HCEC 1CT (cell line): ENCODE results near the gene TMSB4X.
"Not testable (repeated sequence)": the region's sequence is repeated elsewhere in the genome, so short reads cannot be mapped to it uniquely, and the experiment has no call there.

Experiments
- DNase-seq: peaks from one replicate; pipeline ENCODE4 v3.0.0-alpha.2; 2017

Gene TMSB4X

GRCh38 chrX:12997906-12998687 is 23.2 kb downstream of the TMSB4X start:
- no peak for DNase-seq

DNA sequence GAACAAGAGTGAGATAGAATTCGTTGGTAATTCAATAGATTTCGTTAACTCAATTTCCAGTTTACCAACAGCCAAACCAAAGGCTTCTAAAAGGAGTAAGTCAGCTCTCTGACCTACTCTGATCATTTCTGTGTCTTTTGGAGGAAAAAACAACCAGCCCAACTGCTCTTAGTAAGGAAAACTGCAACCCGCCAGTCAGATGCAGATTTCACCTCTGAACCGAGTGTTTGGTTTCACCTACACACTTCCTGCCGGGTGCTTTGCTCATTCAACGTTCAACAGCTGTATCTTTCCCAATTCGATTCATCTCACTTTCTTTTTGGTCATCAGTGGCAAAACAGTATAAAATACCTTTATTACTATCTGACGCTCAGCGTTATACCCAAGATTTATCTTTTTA is 24.5 kb downstream of the TMSB4X start:
- no peak for DNase-seq

- no peak for DNase-seq
These were observed 25.4 kb downstream of the TMSB4X start for GRCh38 chrX:13000301-13000811.

GRCh38 chrX:13001097-13001496 is 26.2 kb downstream of the TMSB4X start:
- no peak for DNase-seq

GRCh38 chrX:13001961-13002671 is 27.2 kb downstream of the TMSB4X start:
- peak; percentile 52 for DNase-seq

DNA sequence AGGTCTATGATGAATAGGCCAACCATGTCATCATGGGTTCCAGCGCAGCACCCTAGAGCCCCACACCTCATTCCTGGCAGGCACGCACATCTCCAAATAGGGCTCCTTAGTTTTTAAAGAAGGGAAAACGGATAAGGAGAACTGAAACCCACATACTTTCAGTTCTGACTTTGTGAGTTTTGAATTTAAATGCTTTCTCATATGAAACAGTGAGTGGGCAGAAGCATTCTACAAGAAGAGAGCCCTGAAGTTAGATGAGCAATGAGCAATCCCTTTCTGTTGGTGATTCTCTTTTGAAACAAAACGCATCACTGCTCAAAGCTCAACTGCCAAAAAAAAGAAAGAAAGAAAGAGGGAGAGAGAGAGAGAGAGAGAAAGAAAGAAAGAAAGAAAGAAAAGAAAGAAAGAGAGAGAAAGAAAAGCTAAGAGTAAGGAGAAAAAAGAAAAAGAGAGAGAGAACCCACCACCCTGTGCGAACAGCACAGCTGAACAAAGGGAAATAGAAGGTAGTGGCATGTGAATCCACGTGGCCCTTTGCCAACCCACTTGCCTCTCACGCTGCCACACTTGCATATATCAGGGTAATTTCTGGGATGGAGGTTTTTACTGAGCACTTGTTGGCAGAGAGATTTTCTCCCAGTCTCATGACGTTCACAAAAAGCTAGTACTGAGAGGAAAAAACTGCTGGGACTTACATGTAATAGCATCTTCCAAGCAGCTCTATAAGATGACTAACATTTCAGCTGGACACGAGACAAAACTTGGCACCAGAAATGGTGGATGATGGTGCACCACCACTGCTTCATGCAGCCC is 31.0 kb downstream of the TMSB4X start:
- DNase-seq, result peak; percentile 9

- DNase-seq, result peak; percentile 9
These were observed 32.7 kb downstream of the TMSB4X start for GRCh38 chrX:13007519-13008188.

DNA sequence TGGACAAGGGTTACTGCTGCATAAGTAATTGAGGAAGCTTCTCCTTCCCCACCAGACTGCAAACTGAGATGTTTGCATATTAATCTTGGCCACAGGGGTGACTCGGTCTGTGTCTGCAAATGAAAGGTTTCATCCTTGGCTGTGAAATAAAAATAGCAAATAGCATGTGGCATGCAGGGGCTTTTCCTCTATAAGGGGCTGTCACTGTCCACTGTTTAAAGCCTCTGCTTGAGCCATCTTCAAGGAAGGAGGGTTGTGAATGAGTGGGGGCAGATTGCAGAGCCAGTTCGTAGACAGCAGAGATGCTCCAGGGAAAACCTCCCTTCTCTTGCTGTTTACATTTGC is 33.3 kb downstream of the TMSB4X start:
- DNase-seq, result no peak

- DNase-seq, result no peak
These were observed 33.9 kb downstream of the TMSB4X start for GRCh38 chrX:13008851-13009250.

DNA sequence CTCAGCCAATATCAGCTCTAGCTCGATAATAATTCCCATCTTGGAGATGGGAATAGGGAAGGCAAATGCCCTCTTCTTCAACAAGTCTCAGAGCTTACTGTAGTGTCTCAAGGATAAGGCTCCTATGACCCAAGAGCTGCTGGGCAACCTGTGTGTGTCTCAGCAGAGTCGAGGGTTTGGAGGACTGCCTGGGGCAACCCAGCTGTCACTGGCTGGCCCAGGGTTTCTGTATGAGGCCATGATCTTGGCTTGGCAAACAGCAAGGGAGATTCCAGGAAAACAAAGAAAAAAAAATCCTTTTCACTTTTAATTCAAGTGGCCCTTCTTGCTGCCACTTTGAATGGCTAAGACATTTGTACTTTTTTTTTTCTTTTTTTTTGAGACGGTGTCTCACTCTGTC is 34.4 kb downstream of the TMSB4X start:
- DNase-seq, result no peak

- DNase-seq, result peak; percentile 19
These were observed 34.9 kb downstream of the TMSB4X start for GRCh38 chrX:13009844-13010243.

- no peak for DNase-seq
These were observed 35.6 kb downstream of the TMSB4X start for GRCh38 chrX:13010546-13010945.

- no peak for DNase-seq
These were observed 38.6 kb downstream of the TMSB4X start for GRCh38 chrX:13013363-13014110.

- peak; percentile 38 for DNase-seq
These were observed 39.5 kb downstream of the TMSB4X start for GRCh38 chrX:13014111-13015096.

GRCh38 chrX:13015536-13016236 is 40.8 kb downstream of the TMSB4X start:
- no peak for DNase-seq

- not testable (repeated sequence) for DNase-seq
These were observed 41.8 kb downstream of the TMSB4X start for GRCh38 chrX:13016731-13017130.

- no peak for DNase-seq
These were observed 48.0 kb downstream of the TMSB4X start for GRCh38 chrX:13022926-13023325.

GRCh38 chrX:13023567-13023966 is 48.7 kb downstream of the TMSB4X start:
- no peak for DNase-seq

DNA sequence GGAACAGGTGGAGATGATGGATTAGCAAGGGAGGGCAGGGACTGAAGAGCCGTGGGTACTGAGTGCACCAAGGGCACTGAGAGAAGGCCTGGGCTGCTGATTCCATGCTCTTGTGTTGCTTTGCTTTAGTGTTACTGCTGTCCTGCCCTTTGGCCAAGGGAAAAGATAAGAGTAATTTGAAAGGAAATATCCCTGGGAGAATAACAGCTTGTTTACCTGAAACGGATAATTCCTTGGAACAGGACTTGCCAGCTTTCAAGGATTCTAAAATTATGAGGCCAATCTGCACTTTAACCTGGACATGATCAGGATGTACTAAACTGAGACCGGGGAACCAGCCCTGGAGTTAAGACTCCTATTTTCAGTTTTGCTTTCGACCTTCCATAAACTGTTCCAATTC is 49.1 kb downstream of the TMSB4X start:
- no peak for DNase-seq

DNA sequence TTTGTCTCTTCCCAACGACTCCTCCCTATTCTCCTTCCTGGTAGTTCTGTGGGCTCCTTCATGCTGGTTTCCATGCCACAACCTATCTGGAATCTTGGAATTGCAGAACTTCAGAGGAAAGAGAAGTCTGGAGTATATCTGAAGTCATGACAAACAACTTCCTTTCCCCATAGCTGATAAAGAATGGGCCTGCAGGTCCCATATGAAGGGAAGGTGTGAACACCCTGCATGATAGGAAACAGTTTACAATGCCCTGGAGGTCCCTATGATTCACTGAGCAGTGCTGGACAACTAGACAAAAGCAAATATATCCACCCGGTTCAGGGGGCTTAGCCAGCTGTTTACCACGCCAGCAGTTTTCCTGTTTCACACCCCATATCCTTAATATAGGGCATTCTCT is 50.1 kb downstream of the TMSB4X start:
- no peak for DNase-seq
